Tibial nerve (tissue), 4 donors: ENCODE measurements around the gene CEACAM1. TPM values are rescaled to one million over a fixed set of nuclear protein-coding genes. Genes with fewer than 3 reads are reported as not detected.

Experiments
- DNase-seq, 2 donors: peaks; one replicate each; pipeline ENCODE4 v3.0.0-alpha.2; 2019; ENCODE audit warnings: low spot score in 2 of 2
- H3K27ac ChIP-seq, 4 donors: fragments of 200-600 bp; sonication (generic) in 3 of 4; one replicate each; pipeline ENCODE4 v1.5.1; 2017 to 2019; ENCODE audit warnings: mild to moderate bottlenecking in 1 of 4
- H3K27me3 ChIP-seq, 2 donors: fragments of 200-600 bp; sonication (generic) in 1 of 2; one replicate each; pipeline versions ENCODE4 v1.5.1 to v1.6.0; 2017 to 2019
- H3K36me3 ChIP-seq, 3 donors: fragments of 200-600 bp; sonication (generic); one replicate each; pipeline ENCODE4 v1.5.1; 2018 to 2019
- H3K4me1 ChIP-seq, 4 donors: fragments of 200-600 bp; sonication (generic) in 3 of 4; one replicate each; pipeline ENCODE4 v1.5.1; 2017 to 2019
- H3K4me3 ChIP-seq, 4 donors: fragments of 200-600 bp; sonication (generic) in 3 of 4; one replicate each; pipeline ENCODE4 v1.5.1; 2017 to 2019; ENCODE audit warnings: mild to moderate bottlenecking in 1 of 4, moderate library complexity in 1 of 4
- H3K9me3 ChIP-seq, 4 donors: fragments of 200-600 bp; sonication (generic) in 3 of 4; one replicate each; pipeline ENCODE4 v1.5.1; 2017 to 2019
- EP300 ChIP-seq, 2 donors: sonication (generic); formaldehyde crosslinking; IDR thresholded peaks; one replicate each; pipeline ENCODE4 v1.6.1; 2017; ENCODE audit warnings: antibody characterized with exemption in 2 of 2, mild to moderate bottlenecking in 1 of 2
- POLR2A ChIP-seq, 2 donors: fragments of 450-650 bp; IDR thresholded peaks; one replicate each; pipeline ENCODE4 v1.6.1; 2017; ENCODE audit warnings: antibody characterized with exemption in 2 of 2, mild to moderate bottlenecking in 2 of 2, moderate library complexity in 2 of 2
- WGBS, 2 donors: methylation state at CpG; one replicate each; pipeline ENCODE4 v1.1.5; 2018; 5-methylcytosine and 5-hydroxymethylcytosine counted together
- total RNA-seq, 4 donors: library from RNA; depleted of rRNA; stranded (reverse); fragments of >200 nt; gene quantifications; one replicate each; pipeline ENCODE4 v1.1.0, GENCODE V29; 2016
- TF ChIP-seq, protein P1 (sequence below), 5 experiments: fragments of 200-600 bp in 3 of 5; fragments of 450-650 bp in 2 of 5; sonication (generic) in 3 of 5; IDR thresholded peaks; one replicate each; pipeline ENCODE4 v1.5.1; 2016 to 2019; ENCODE audit warnings: antibody characterized with exemption in 5 of 5, mild to moderate bottlenecking in 3 of 5, moderate library complexity in 2 of 5

Gene CEACAM1
- total RNA-seq, 4 donors from 2014 or later, result 0.66 TPM; not detected in 3

DNA sequence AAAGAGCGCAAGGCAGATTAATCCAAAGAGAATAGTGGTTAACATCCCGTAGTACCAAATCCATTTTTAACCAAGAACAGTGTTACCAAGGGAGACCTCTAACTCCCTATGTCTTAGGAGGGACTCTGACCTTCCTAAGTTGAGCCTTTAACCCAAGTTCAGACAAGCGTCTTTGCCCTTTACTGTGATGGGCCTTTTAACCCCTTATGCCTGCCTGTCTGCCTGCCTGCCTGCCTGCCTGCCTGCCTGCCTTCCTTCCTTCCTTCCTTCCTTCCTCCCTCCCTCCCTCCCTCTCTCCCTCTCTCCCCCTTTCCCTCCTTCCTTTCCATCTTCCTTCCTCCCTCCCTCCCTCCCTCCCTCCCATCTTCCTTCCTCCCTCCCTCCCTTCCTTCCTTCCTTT is 32.6 kb downstream of the CEACAM1 start:
- no peak for DNase-seq
- H3K4me3 ChIP-seq, result no peak overlapping the region
- H3K27ac ChIP-seq, result no peak overlapping the region
- no peaks in the 10 kb centered on the region for H3K27me3 ChIP-seq
- peaks cover 0 to 40% (median 18%) of the 10 kb centered on the region in 4 donors for H3K4me1 ChIP-seq
- no peak for TF ChIP-seq EP300 (IDR thresholded peaks at IDR 0.05)
- TF ChIP-seq, protein P1, sequence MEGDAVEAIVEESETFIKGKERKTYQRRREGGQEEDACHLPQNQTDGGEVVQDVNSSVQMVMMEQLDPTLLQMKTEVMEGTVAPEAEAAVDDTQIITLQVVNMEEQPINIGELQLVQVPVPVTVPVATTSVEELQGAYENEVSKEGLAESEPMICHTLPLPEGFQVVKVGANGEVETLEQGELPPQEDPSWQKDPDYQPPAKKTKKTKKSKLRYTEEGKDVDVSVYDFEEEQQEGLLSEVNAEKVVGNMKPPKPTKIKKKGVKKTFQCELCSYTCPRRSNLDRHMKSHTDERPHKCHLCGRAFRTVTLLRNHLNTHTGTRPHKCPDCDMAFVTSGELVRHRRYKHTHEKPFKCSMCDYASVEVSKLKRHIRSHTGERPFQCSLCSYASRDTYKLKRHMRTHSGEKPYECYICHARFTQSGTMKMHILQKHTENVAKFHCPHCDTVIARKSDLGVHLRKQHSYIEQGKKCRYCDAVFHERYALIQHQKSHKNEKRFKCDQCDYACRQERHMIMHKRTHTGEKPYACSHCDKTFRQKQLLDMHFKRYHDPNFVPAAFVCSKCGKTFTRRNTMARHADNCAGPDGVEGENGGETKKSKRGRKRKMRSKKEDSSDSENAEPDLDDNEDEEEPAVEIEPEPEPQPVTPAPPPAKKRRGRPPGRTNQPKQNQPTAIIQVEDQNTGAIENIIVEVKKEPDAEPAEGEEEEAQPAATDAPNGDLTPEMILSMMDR (IDR thresholded peaks at IDR 0.05), result no peak
- TF ChIP-seq POLR2A (IDR thresholded peaks at IDR 0.05), result no peak
- no peaks in the 10 kb centered on the region for H3K36me3 ChIP-seq
- H3K9me3 ChIP-seq, result no peaks in the 10 kb centered on the region
- 52 to 54% methylated on average over 3 of the region's 3 CpGs for WGBS, 2 donors

DNA sequence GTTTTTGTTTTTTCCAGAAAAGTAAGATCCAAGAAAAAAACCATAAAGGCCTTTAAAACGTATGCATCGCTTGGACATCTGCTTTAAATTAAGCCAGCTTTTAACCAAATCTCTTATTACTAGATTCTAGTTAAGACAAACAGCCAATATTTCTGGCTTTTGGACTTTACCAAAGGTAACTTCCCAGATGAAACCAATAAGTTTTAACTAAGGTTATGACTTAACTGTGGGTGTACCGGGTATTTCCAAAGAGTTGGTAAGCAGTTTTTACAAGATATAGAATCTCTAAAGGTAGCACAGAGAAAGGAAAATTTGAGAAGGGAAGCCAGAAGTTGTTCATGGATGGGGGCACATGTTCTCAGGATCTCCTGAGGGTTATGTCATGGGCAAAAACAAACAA is 34.0 kb downstream of the CEACAM1 start:
- Histone ChIP-seq H3K9me3 (no peaks in the 10 kb centered on the region), H3K27ac (no peak overlapping the region), H3K36me3 (no peaks in the 10 kb centered on the region), H3K4me1 (peaks cover 0 to 37% (median 18%) of the 10 kb centered on the region in 4 donors), H3K4me3 (no peak overlapping the region), H3K27me3 (no peaks in the 10 kb centered on the region)
- DNase-seq, result no peak
- TF ChIP-seq POLR2A (IDR thresholded peaks at IDR 0.05), result no peak
- no peak for TF ChIP-seq EP300 (IDR thresholded peaks at IDR 0.05)
- TF ChIP-seq, protein P1 (IDR thresholded peaks at IDR 0.05), result no peak
- WGBS, 2 donors, result 59 to 70% methylated on average over 3 of the region's 3 CpGs

DNA sequence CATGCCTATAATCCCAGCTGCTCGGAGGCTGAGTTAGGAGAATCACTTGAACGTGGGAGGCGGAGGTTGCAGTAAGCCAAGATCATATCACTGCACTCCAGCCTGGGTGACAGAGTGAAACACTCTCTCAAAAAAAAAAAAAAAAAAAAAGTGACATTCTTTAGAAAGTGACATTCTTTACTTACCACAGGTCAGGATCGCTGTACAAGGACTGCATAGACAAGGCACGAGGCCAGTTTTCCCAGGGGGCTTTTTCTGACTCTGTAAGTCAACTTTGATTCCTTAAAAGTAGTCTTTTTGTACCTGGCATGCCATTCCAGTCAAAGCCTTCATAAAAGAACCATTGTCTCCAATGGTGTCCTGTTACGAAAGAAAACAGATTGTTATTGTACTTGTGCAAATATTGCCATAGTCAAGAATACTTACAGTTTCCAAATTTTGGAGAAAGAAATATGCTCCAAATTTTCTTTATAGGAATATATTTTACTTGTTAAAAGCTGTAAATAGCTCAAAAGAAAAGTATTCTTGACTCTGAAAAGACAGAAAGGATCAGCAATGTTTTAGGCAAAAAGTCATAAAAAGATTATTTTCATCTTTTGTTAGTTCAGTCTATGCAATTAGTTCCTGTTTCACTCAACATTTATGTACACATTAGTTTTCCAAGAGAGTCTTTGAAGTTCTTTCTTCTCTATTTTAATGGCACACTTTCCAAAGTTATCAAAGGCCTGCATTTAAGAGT is 39.3 kb downstream of the CEACAM1 start:
- H3K27me3 ChIP-seq, result no peaks in the 10 kb centered on the region
- no peaks in the 10 kb centered on the region for H3K36me3 ChIP-seq
- TF ChIP-seq EP300 (IDR thresholded peaks at IDR 0.05) (no peak), POLR2A (IDR thresholded peaks at IDR 0.05) (no peak)
- TF ChIP-seq, protein P1 (IDR thresholded peaks at IDR 0.05), result no peak
- peaks cover 0 to 3% (median 0%) of the 10 kb centered on the region in 4 donors for H3K4me1 ChIP-seq
- no peaks in the 10 kb centered on the region for H3K9me3 ChIP-seq
- 49 to 57% methylated on average over 6 of the region's 6 CpGs for WGBS, 2 donors
- no peak overlapping the region for H3K27ac ChIP-seq
- DNase-seq, result no peak
- H3K4me3 ChIP-seq, result no peak overlapping the region

DNA sequence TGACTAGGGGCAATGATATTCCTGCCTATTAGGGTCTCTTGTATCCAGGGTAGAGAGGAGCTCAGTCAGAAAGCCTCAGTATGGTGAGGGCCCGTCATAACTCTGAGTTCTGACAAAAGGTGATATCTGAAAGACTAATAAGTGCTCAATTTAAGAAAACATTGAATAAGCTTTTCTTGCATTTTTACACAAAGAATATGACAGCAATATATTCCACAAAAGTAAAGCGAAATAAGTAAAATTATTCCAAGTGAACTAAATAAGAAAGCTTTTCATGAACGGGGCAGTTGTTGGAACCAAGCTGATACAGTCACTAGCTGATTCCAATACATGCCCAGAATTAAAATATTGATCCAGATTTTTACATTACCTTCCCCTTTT is 40.5 kb downstream of the CEACAM1 start:
- no peak for DNase-seq
- H3K36me3 ChIP-seq, result no peaks in the 10 kb centered on the region

More for the DNA sequence above, 40.5 kb downstream of the CEACAM1 start:
- Histone ChIP-seq H3K27ac (no peak overlapping the region), H3K27me3 (no peaks in the 10 kb centered on the region), H3K4me3 (no peak overlapping the region), H3K4me1 (peaks cover 0 to 3% (median 0%) of the 10 kb centered on the region in 4 donors), H3K9me3 (no peaks in the 10 kb centered on the region)
- TF ChIP-seq, protein P1 (IDR thresholded peaks at IDR 0.05), result no peak
- TF ChIP-seq POLR2A (IDR thresholded peaks at IDR 0.05) (no peak), EP300 (IDR thresholded peaks at IDR 0.05) (no peak)
- 90 to 97% methylated on average over 3 of the region's 3 CpGs for WGBS, 2 donors
